ENCODE data around the gene TWIST2. TPM values are rescaled to one million over a fixed set of nuclear protein-coding genes. Genes with fewer than 3 reads are reported as not detected.

TWIST2 gene
- polyA plus RNA-seq, 1 donor: 4.9 TPM

- Histone ChIP-seq H3K9me3 (ENCODE audit: control insufficient read depth, low read depth, low read length) (peaks cover 3% of the 10 kb centered on the region), H3K36me3 (ENCODE audit: control insufficient read depth, insufficient read depth, low read length) (no peaks in the 10 kb centered on the region), H3K27me3 (ENCODE audit: control insufficient read depth, insufficient read depth, low read length) (no peaks in the 10 kb centered on the region), H3K4me1 (ENCODE audit: control insufficient read depth, insufficient read depth, low read length) (no peaks in the 10 kb centered on the region), H3K4me3 (ENCODE audit: low read length) (no peak overlapping the region), H3K27ac (ENCODE audit: low read length) (no peak overlapping the region)
- DNase-seq: no peak
- WGBS (ENCODE audit: insufficient coverage, low lambda C conversion rate): no CpG with 5 or more reads among the region's 13 CpGs
Observed at GRCh38 chr2:238872628-238873380, 24.9 kb downstream of the TWIST2 start.

DNA sequence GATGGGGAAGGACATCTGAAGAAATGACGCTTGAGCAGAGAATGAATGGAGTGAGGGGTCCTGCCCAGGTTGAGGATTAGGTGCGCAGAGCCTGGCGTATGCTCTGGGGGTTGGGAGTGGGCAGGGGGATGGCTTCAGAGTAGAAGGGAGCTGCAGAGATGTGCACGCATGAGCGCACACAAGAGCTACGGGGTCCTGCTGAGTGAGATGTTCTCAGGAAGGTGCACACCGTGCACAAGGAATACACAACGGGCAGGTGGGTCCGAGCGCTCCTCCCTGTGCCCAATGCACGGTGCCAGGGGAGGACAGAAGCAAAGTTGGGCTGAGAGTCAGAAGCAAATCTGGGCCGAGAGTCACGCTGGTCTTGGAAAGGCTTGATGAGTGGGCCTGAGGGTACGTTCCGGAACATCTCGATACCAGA, 25.5 kb downstream of the TWIST2 start:
- H3K27me3 ChIP-seq (ENCODE audit: control insufficient read depth, insufficient read depth, low read length): no peaks in the 10 kb centered on the region
- no peaks in the 10 kb centered on the region for H3K4me1 ChIP-seq (ENCODE audit: control insufficient read depth, insufficient read depth, low read length)
- peaks cover 3% of the 10 kb centered on the region for H3K9me3 ChIP-seq (ENCODE audit: control insufficient read depth, low read depth, low read length)
- H3K36me3 ChIP-seq (ENCODE audit: control insufficient read depth, insufficient read depth, low read length): no peaks in the 10 kb centered on the region
- no peak for DNase-seq
- no peak overlapping the region for H3K4me3 ChIP-seq (ENCODE audit: low read length)
- no peak overlapping the region for H3K27ac ChIP-seq (ENCODE audit: low read length)
- WGBS (ENCODE audit: insufficient coverage, low lambda C conversion rate): no CpG with 5 or more reads among the region's 16 CpGs

DNA sequence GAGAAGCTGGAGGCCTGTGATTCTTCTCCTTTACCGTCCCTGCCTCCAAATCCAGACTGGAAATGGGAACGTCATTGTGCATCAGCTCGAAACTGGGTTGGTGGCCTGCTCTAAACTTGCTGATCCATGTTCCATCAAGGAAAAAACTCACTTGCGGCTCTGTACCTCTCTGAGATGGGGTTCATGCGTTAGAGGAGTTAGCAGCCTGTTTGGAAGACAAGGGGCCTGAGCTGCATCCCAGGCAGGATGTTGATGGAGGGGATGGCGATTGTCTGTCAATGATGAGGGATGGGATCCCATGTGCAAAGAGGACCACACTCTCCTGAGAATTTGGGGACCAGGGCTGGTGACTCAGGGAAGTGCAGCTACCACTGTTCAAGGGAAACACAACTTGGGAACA, 26.0 kb downstream of the TWIST2 start:
- no peaks in the 10 kb centered on the region for H3K36me3 ChIP-seq (ENCODE audit: control insufficient read depth, insufficient read depth, low read length)
- peaks cover 3% of the 10 kb centered on the region for H3K9me3 ChIP-seq (ENCODE audit: control insufficient read depth, low read depth, low read length)
- H3K27me3 ChIP-seq (ENCODE audit: control insufficient read depth, insufficient read depth, low read length): no peaks in the 10 kb centered on the region
- no CpG with 5 or more reads among the region's 6 CpGs for WGBS (ENCODE audit: insufficient coverage, low lambda C conversion rate)
- no peaks in the 10 kb centered on the region for H3K4me1 ChIP-seq (ENCODE audit: control insufficient read depth, insufficient read depth, low read length)
- no peak for DNase-seq
- no peak overlapping the region for H3K27ac ChIP-seq (ENCODE audit: low read length)
- H3K4me3 ChIP-seq (ENCODE audit: low read length): no peak overlapping the region

DNA sequence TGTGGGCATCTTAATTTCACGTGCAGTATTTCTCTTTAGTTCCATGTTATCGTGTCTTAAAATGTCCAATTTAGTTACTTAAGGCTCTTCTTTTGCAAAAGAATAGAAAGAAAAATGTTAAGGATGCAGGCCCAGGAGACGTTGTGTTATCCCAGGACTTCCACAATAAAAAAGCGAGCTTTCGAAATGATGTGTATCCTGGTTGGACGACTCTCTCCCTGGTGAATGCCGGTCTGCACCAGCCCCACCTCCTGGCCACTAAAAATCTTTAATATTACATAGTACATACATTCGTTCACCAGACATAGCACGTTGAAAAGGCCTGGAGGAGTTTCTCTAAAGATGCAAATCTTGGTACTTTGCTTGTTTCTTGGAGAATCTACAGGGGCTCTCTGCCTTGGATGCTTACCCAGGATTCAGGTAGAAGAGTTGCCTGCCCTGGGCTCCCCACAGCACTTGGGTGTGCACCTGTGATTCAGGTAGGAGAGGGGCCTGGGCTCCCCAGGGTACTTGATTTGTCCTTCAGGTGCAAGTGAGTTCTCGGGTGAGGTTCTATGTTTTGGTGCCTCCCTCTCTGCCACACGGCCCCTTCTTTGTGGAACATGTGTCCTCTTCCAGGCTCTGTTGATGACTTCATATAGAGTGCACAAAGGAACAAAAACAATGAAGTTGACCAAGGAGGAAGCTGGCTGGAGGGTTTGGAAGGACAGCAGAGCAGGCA, 26.6 kb downstream of the TWIST2 start:
- H3K4me3 ChIP-seq (ENCODE audit: low read length): no peak overlapping the region
- H3K4me1 ChIP-seq (ENCODE audit: control insufficient read depth, insufficient read depth, low read length): no peaks in the 10 kb centered on the region
- no peaks in the 10 kb centered on the region for H3K27me3 ChIP-seq (ENCODE audit: control insufficient read depth, insufficient read depth, low read length)
- H3K9me3 ChIP-seq (ENCODE audit: control insufficient read depth, low read depth, low read length): peaks cover 3% of the 10 kb centered on the region
- WGBS (ENCODE audit: insufficient coverage, low lambda C conversion rate): 84% methylated on average over 7 of the region's 11 CpGs
- H3K27ac ChIP-seq (ENCODE audit: low read length): no peak overlapping the region
- no peak for DNase-seq
- H3K36me3 ChIP-seq (ENCODE audit: control insufficient read depth, insufficient read depth, low read length): no peaks in the 10 kb centered on the region

DNA sequence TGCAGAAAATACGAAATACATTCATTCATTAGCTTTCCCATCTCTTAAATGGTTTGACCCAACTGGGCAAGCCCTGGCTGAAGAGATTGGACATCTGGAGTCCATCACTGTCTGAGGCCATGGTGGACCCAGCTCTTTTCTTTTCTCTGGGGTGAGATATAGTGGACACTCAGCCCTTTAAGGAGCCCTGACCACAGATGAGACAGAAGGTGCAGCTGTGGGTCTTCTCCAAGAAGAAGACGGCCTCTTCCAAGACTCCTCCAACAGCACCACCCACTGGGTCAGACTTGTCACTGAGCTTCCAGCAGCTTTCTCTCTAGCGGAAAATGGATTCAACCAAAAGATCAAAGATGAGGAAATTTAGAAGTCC, 27.2 kb downstream of the TWIST2 start:
- Histone ChIP-seq H3K27me3 (ENCODE audit: control insufficient read depth, insufficient read depth, low read length) (no peaks in the 10 kb centered on the region), H3K4me3 (ENCODE audit: low read length) (no peak overlapping the region), H3K4me1 (ENCODE audit: control insufficient read depth, insufficient read depth, low read length) (no peaks in the 10 kb centered on the region), H3K9me3 (ENCODE audit: control insufficient read depth, low read depth, low read length) (peaks cover 3% of the 10 kb centered on the region), H3K36me3 (ENCODE audit: control insufficient read depth, insufficient read depth, low read length) (no peaks in the 10 kb centered on the region), H3K27ac (ENCODE audit: low read length) (no peak overlapping the region)
- no CpG with 5 or more reads among the region's 3 CpGs for whole genome bisulfite sequencing (ENCODE audit: insufficient coverage, low lambda C conversion rate)
- DNase-seq: no peak

DNA sequence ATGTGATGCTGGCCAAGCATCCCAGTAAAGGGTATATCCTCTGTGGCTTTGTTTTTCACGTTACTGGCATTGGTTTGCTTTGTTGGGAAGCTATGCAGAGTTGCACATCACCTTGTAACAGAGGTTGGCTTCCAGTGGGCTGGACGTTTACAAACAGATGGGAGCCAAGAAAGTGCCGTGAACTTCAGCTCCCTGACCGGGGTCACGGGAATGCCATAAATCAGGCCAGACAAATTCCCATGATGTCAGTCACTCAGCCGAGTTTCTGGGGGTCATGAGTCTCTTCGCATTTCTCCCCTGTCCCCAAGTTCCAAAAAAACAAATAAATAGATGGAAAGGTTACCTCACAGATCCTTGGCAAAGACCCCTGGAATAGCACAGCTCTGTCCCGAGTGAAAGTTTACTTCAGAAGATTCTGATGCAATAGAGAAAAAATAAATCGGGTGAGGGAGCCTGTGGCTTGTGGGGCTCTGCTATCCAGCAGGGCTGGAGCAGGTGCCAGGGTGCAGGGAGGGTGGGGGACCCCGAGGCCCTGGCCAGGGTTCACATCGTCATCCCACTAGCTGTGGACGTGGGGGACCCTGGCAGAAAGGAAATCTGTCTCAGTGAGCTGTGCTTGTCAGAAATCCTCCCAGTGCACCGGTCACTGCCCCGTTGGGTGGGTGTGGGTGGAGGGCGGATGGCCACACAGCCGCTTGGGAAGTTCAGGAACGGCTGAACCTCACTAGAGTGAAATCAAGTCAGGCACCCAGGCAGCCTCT, 27.8 kb downstream of the TWIST2 start:
- no peak for DNase-seq

GRCh38 chr2:238876232-238876630, 28.3 kb downstream of the TWIST2 start:
- Histone ChIP-seq H3K4me1 (ENCODE audit: control insufficient read depth, insufficient read depth, low read length) (no peaks in the 10 kb centered on the region), H3K27me3 (ENCODE audit: control insufficient read depth, insufficient read depth, low read length) (no peaks in the 10 kb centered on the region), H3K9me3 (ENCODE audit: control insufficient read depth, low read depth, low read length) (no peaks in the 10 kb centered on the region), H3K27ac (ENCODE audit: low read length) (no peak overlapping the region), H3K4me3 (ENCODE audit: low read length) (no peak overlapping the region), H3K36me3 (ENCODE audit: control insufficient read depth, insufficient read depth, low read length) (no peaks in the 10 kb centered on the region)
- no CpG with 5 or more reads among the region's 3 CpGs for WGBS (ENCODE audit: insufficient coverage, low lambda C conversion rate)
- DNase-seq: no peak

More for the DNA sequence above, 27.8 kb downstream of the TWIST2 start:
- H3K27ac ChIP-seq (ENCODE audit: low read length): no peak overlapping the region
- no peak overlapping the region for H3K4me3 ChIP-seq (ENCODE audit: low read length)
- H3K27me3 ChIP-seq (ENCODE audit: control insufficient read depth, insufficient read depth, low read length): no peaks in the 10 kb centered on the region
- H3K4me1 ChIP-seq (ENCODE audit: control insufficient read depth, insufficient read depth, low read length): no peaks in the 10 kb centered on the region
- no peaks in the 10 kb centered on the region for H3K36me3 ChIP-seq (ENCODE audit: control insufficient read depth, insufficient read depth, low read length)
- H3K9me3 ChIP-seq (ENCODE audit: control insufficient read depth, low read depth, low read length): no peaks in the 10 kb centered on the region
- no CpG with 5 or more reads among the region's 17 CpGs for WGBS (ENCODE audit: insufficient coverage, low lambda C conversion rate)

DNA sequence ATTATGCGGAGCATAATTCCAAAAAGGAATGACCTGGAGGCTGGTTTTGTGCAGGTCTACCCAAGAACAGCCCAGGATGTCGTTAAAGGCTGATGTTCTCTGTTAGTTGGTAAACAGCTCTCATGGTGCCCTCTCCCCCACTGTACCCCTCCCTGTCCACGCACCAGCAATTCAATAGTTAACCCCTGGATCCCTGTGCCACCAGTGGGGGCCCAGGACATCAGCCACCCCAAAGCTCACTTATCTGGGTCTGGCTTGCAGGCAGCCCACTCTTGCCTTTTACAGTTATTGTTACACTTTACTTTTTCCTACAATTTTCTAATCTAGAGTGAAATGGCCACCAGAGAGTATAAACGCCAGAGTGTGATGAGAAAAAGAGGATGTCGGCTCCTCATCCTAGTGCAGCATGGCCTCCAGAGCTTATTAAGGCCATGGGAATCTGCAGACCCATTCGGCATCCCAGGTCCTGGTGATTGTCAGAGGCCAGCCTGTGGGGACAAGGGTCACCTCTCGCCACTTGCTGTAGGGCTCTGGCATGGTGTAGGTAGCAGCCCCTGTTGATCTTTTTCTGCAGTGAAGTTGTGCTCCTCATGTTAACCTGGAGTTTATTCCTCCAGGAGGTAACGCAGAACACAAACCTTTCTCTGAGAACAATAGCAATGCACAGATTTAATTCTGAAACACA, 30.3 kb downstream of the TWIST2 start:
- Histone ChIP-seq H3K36me3 (ENCODE audit: control insufficient read depth, insufficient read depth, low read length) (no peaks in the 10 kb centered on the region), H3K4me1 (ENCODE audit: control insufficient read depth, insufficient read depth, low read length) (no peaks in the 10 kb centered on the region), H3K4me3 (ENCODE audit: low read length) (no peak overlapping the region), H3K27ac (ENCODE audit: low read length) (no peak overlapping the region), H3K27me3 (ENCODE audit: control insufficient read depth, insufficient read depth, low read length) (no peaks in the 10 kb centered on the region), H3K9me3 (ENCODE audit: control insufficient read depth, low read depth, low read length) (no peaks in the 10 kb centered on the region)
- WGBS (ENCODE audit: insufficient coverage, low lambda C conversion rate): no CpG with 5 or more reads among the region's 8 CpGs
- DNase-seq: no peak

DNA sequence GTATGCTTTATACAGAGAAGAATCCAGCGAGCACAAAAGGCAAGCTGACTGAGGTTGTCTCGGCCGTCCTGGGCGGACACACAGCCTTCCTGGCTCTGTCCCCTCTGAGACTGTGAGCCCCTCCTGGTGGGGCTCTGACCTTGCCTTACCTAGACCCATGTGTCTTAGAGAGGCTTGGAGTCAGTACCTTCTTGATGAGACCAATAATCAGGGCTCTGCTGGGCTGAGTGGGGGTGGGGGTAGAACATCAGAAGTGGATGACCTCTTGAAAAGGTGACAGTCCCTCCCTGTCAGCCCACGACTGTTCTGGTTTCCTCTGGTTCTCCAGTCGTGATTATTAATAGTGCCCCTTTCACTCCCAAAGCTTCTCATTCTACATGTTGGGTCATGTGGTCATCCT, 31.2 kb downstream of the TWIST2 start:
- no CpG with 5 or more reads among the region's 6 CpGs for WGBS (ENCODE audit: insufficient coverage, low lambda C conversion rate)
- Histone ChIP-seq H3K27ac (ENCODE audit: low read length) (no peak overlapping the region), H3K4me1 (ENCODE audit: control insufficient read depth, insufficient read depth, low read length) (no peaks in the 10 kb centered on the region), H3K9me3 (ENCODE audit: control insufficient read depth, low read depth, low read length) (no peaks in the 10 kb centered on the region), H3K4me3 (ENCODE audit: low read length) (no peak overlapping the region), H3K36me3 (ENCODE audit: control insufficient read depth, insufficient read depth, low read length) (no peaks in the 10 kb centered on the region), H3K27me3 (ENCODE audit: control insufficient read depth, insufficient read depth, low read length) (no peaks in the 10 kb centered on the region)
- no peak for DNase-seq
